Uterus (tissue), 4 donors: Measurements from ENCODE around the gene CHST15. TPM values are rescaled to one million over a fixed set of nuclear protein-coding genes. Genes with fewer than 3 reads are reported as not detected.
A peak's percentile ranks its signal among the peaks of the same experiment; 100 is the strongest.

ENCODE experiments used
- DNase-seq, 2 donors: peaks; one replicate each; pipeline ENCODE4 v3.0.0-alpha.2; 2019 to 2020
- H3K27ac ChIP-seq, 2 donors: fragments of 200-600 bp; sonication (generic); 1 replicate in 1 of 2; 2 replicates in 1 of 2; pipeline ENCODE4 v1.5.1; 2016 to 2018
- H3K27me3 ChIP-seq, 2 donors: fragments of 200-600 bp; sonication (generic); one replicate each; pipeline ENCODE4 v1.5.1; 2018 to 2019; ENCODE audit warnings: control low read depth in 1 of 2
- H3K36me3 ChIP-seq, 2 donors: fragments of 200-600 bp; sonication (generic); one replicate each; pipeline ENCODE4 v1.5.1; 2019; ENCODE audit warnings: control low read depth in 1 of 2
- H3K4me1 ChIP-seq, 2 donors: fragments of 200-600 bp; sonication (generic); one replicate each; pipeline ENCODE4 v1.5.1; 2018 to 2019; ENCODE audit warnings: control low read depth in 1 of 2
- H3K4me3 ChIP-seq, 2 donors: fragments of 200-600 bp; sonication (generic); 1 replicate in 1 of 2; 2 replicates in 1 of 2; pipeline ENCODE4 v1.5.1; 2018 to 2019; ENCODE audit warnings: mild to moderate bottlenecking in 1 of 2
- H3K9me3 ChIP-seq, 2 donors: fragments of 200-600 bp; sonication (generic); one replicate each; pipeline ENCODE4 v1.5.1; 2019; ENCODE audit warnings: control low read depth in 1 of 2
- CTCF ChIP-seq, 4 experiments: fragments of 200-600 bp in 2 of 4; fragments of 450-650 bp in 2 of 4; sonication (generic) in 2 of 4; IDR thresholded peaks; one replicate each; pipeline ENCODE4 v1.5.1; 2016 to 2019; ENCODE audit warnings: antibody characterized with exemption in 4 of 4, mild to moderate bottlenecking in 2 of 4, moderate library complexity in 1 of 4
- POLR2A ChIP-seq, 2 donors: fragments of 450-650 bp; IDR thresholded peaks; one replicate each; pipeline ENCODE4 v1.6.1; 2016; ENCODE audit warnings: antibody characterized with exemption in 2 of 2, mild to moderate bottlenecking in 1 of 2, moderate library complexity in 1 of 2
- intact Hi-C: fragments of 100-400 bp; cut with DNase I; formaldehyde crosslinking; loops from one replicate; pipeline ENCODE4 v1.15.1; 2023; ENCODE audit warnings: low total_unique reads
- total RNA-seq, 4 donors: library from RNA; depleted of rRNA in 3 of 4; stranded (reverse); fragments of >200 nt in 3 of 4; gene quantifications; one replicate each; pipeline versions ENCODE4 v1.1.0 to v1.2.4, GENCODE V29; 2014 to 2023
- donor health status: DM: yes; HTN: yes; CAD: no.

CHST15 gene
- total RNA-seq, 4 donors from 2014 or later: 9.7 to 28.5 (median 17.8) TPM

GRCh38 chr10:124025660-124026588 is 67.5 kb downstream of the CHST15 start:
- H3K27ac ChIP-seq: no peak overlapping the region

GRCh38 chr10:124025152-124025551 is 68.2 kb downstream of the CHST15 start:
- Histone ChIP-seq H3K27ac (no peak overlapping the region), H3K36me3 (no peaks in the 10 kb centered on the region), H3K4me3 (no peak overlapping the region), H3K27me3 (no peaks in the 10 kb centered on the region), H3K4me1 (no peaks in the 10 kb centered on the region), H3K9me3 (no peaks in the 10 kb centered on the region)
- intact Hi-C loops: no loop called here
- TF ChIP-seq CTCF (IDR thresholded peaks at IDR 0.05) (no peak), POLR2A (IDR thresholded peaks at IDR 0.05) (no peak)
- no peak for DNase-seq

More at GRCh38 chr10:124025660-124026588, 67.5 kb downstream of the CHST15 start:
- H3K27me3 ChIP-seq: no peaks in the 10 kb centered on the region
- H3K9me3 ChIP-seq: no peaks in the 10 kb centered on the region
- intact Hi-C loops: no loop called here
- H3K36me3 ChIP-seq: no peaks in the 10 kb centered on the region
- no peak for DNase-seq
- H3K4me1 ChIP-seq: no peaks in the 10 kb centered on the region
- TF ChIP-seq POLR2A (IDR thresholded peaks at IDR 0.05) (no peak), CTCF (IDR thresholded peaks at IDR 0.05) (peak in 1 of 4 experiments; percentile 24)
- no peak overlapping the region for H3K4me3 ChIP-seq

GRCh38 chr10:124022066-124022465 is 71.3 kb downstream of the CHST15 start:
- H3K4me3 ChIP-seq: no peak overlapping the region
- no peaks in the 10 kb centered on the region for H3K9me3 ChIP-seq
- DNase-seq: no peak
- no peaks in the 10 kb centered on the region for H3K27me3 ChIP-seq
- no peaks in the 10 kb centered on the region for H3K4me1 ChIP-seq
- no peaks in the 10 kb centered on the region for H3K36me3 ChIP-seq
- intact Hi-C loops: no loop called here
- TF ChIP-seq POLR2A (IDR thresholded peaks at IDR 0.05): no peak
- TF ChIP-seq CTCF (IDR thresholded peaks at IDR 0.05): no peak
- no peak overlapping the region for H3K27ac ChIP-seq

GRCh38 chr10:124020981-124021815 is 72.2 kb downstream of the CHST15 start:
- TF ChIP-seq POLR2A (IDR thresholded peaks at IDR 0.05) (no peak), CTCF (IDR thresholded peaks at IDR 0.05) (no peak)
- H3K27me3 ChIP-seq: no peaks in the 10 kb centered on the region
- no peaks in the 10 kb centered on the region for H3K9me3 ChIP-seq
- no peak for DNase-seq
- intact Hi-C loops: no loop called here
- no peaks in the 10 kb centered on the region for H3K36me3 ChIP-seq
- no peaks in the 10 kb centered on the region for H3K4me1 ChIP-seq
- no peak overlapping the region for H3K27ac ChIP-seq
- H3K4me3 ChIP-seq: no peak overlapping the region
